IMR-90 (cell line): ENCODE results near the gene PSPH. TPM values are rescaled to one million over a fixed set of nuclear protein-coding genes. Genes with fewer than 3 reads are reported as not detected.

ENCODE experiments used
- ATAC-seq: fragments of 200-7000 bp; cut with Tn5 transposase; 2 replicates; pipeline ENCODE4 v1.9.1; 2020; ENCODE audit warnings: low read depth, mild to moderate bottlenecking, moderate library complexity
- BruUV-seq: library from RNA; stranded (reverse); fragments of 400-500 nt; replicated peaks from 2 replicates; lab custom pipeline; 2021; lab: Mats Ljungman, UMichigan
- CTCF ChIA-PET: fragments of 300-600 bp; formaldehyde crosslinking; extraction: SDS; loops from one replicate; lab custom pipeline; 2021; ENCODE audit warnings: antibody characterized with exemption; lab: Yijun Ruan, JAX
- POLR2A ChIA-PET: fragments of 300-600 bp; sonication (Branson Sonifier 250); formaldehyde crosslinking; loops from one replicate; lab custom pipeline; 2022; ENCODE audit warnings: antibody characterized with exemption; ENCODE audit not compliant: unreplicated experiment; lab: Charles Lee
- DNase-seq: peaks from one replicate; pipeline ENCODE4 v3.0.0; 2013
- H2AFZ ChIP-seq: replicated peaks from 2 replicates; pipeline ENCODE3; 2013; ENCODE audit warnings: low read length, mild to moderate bottlenecking; ENCODE audit not compliant: poor library complexity
- H2AK5ac ChIP-seq: 2 replicates; pipeline ENCODE4 v1.6.1; 2013; ENCODE audit warnings: low read depth, low read length, inconsistent platforms
- H2AK9ac ChIP-seq: replicated peaks from 2 replicates; pipeline ENCODE3; 2013; ENCODE audit warnings: mild to moderate bottlenecking, low read depth, low read length, moderate library complexity; ENCODE audit not compliant: poor library complexity
- H2BK120ac ChIP-seq: 2 replicates; pipeline ENCODE4 v1.6.1; 2013; ENCODE audit warnings: low read depth, low read length, inconsistent platforms
- H2BK15ac ChIP-seq: 3 replicates; pipeline ENCODE4 v1.6.1; 2013; ENCODE audit warnings: low read depth, low read length, inconsistent platforms
- H2BK20ac ChIP-seq: 2 replicates; pipeline ENCODE4 v1.6.1; 2013; ENCODE audit warnings: low read depth, mild to moderate bottlenecking, inconsistent platforms, low read length, moderate library complexity
- H2BK5ac ChIP-seq: 2 replicates; pipeline ENCODE4 v1.6.1; 2013; ENCODE audit warnings: mild to moderate bottlenecking, low read depth, low read length, inconsistent platforms; ENCODE audit not compliant: poor library complexity, severe bottlenecking
- H3K14ac ChIP-seq: replicated peaks from 2 replicates; pipeline ENCODE4 v1.6.1; 2013; ENCODE audit warnings: low read depth, low read length, inconsistent platforms
- H3K18ac ChIP-seq: 2 replicates; pipeline ENCODE4 v1.6.1; 2013; ENCODE audit warnings: low read depth, low read length, control low read depth
- H3K23ac ChIP-seq: 2 replicates; pipeline ENCODE4 v1.6.1; 2013; ENCODE audit warnings: low read depth, low read length, inconsistent platforms
- H3K27ac ChIP-seq: 2 replicates; pipeline ENCODE4 v1.5.1; 2013; ENCODE audit warnings: mild to moderate bottlenecking, control low read depth, low read length; ENCODE audit not compliant: insufficient read depth
- H3K27me3 ChIP-seq: 2 replicates; pipeline ENCODE4 v1.6.1; 2013; ENCODE audit warnings: low read length; ENCODE audit not compliant: control insufficient read depth, insufficient read depth
- H3K36me3 ChIP-seq: 2 replicates; pipeline ENCODE4 v1.6.1; 2013; ENCODE audit warnings: low read length, mixed read lengths; ENCODE audit not compliant: control insufficient read depth, insufficient read depth
- H3K4ac ChIP-seq: 2 replicates; pipeline ENCODE4 v1.6.1; 2013; ENCODE audit warnings: low read depth, low read length, inconsistent platforms
- H3K4me1 ChIP-seq: 2 replicates; pipeline ENCODE4 v1.6.1; 2013; ENCODE audit warnings: low read length, mixed read lengths; ENCODE audit not compliant: control insufficient read depth, insufficient read depth
- H3K4me2 ChIP-seq: 2 replicates; pipeline ENCODE4 v1.6.1; 2013; ENCODE audit warnings: low read depth, mild to moderate bottlenecking, control low read depth, low read length, moderate library complexity
- H3K4me3 ChIP-seq: 2 replicates; pipeline ENCODE4 v1.5.1; 2013; ENCODE audit warnings: low read depth, mild to moderate bottlenecking, control low read depth, low read length, moderate library complexity; ENCODE audit not compliant: insufficient read depth
- H3K56ac ChIP-seq: 2 replicates; pipeline ENCODE4 v1.6.1; 2013; ENCODE audit warnings: low read length, inconsistent platforms; ENCODE audit not compliant: insufficient read depth; ENCODE audit errors: extremely low read depth
- H3K79me1 ChIP-seq, 2 experiments: 2 replicates each; pipeline ENCODE4 v1.6.1; 2013; ENCODE audit warnings: low read length in 2 of 2, inconsistent platforms in 1 of 2, low read depth in 1 of 2
- H3K9ac ChIP-seq: 2 replicates; pipeline ENCODE4 v1.6.1; 2013; ENCODE audit warnings: low read depth, low read length, control low read depth
- H3K9me1 ChIP-seq: 2 replicates; pipeline ENCODE4 v1.6.1; 2013; ENCODE audit warnings: low read length, inconsistent platforms; ENCODE audit not compliant: insufficient read depth
- H3K9me3 ChIP-seq: 2 replicates; pipeline ENCODE4 v1.6.1; 2013; ENCODE audit warnings: low read length; ENCODE audit not compliant: control insufficient read depth, insufficient read depth
- H4K20me1 ChIP-seq: 2 replicates; pipeline ENCODE4 v1.6.1; 2013; ENCODE audit warnings: low read length, inconsistent platforms; ENCODE audit not compliant: insufficient read depth
- H4K5ac ChIP-seq: 2 replicates; pipeline ENCODE4 v1.6.1; 2013; ENCODE audit warnings: mild to moderate bottlenecking, low read depth, low read length, control low read depth
- H4K8ac ChIP-seq, 2 experiments: 2 replicates each; pipeline ENCODE4 v1.6.1; 2013; ENCODE audit warnings: low read depth in 2 of 2, low read length in 2 of 2, control low read depth in 1 of 2, inconsistent platforms in 1 of 2
- H4K91ac ChIP-seq: 2 replicates; pipeline ENCODE4 v1.6.1; 2013; ENCODE audit warnings: low read depth, low read length, inconsistent platforms; ENCODE audit not compliant: insufficient read depth
- BHLHE40 ChIP-seq: fragments of 150-350 bp; IDR thresholded peaks from 2 replicates; pipeline ENCODE4 v1.6.1; 2016; ENCODE audit warnings: mild to moderate bottlenecking, low read depth, low read length
- RAD21 ChIP-seq: IDR thresholded peaks from 2 replicates; pipeline ENCODE4 v1.6.1; 2012; ENCODE audit warnings: low read length, improper control_type of control experiment
- SMC3 ChIP-seq: fragments of 150-350 bp; IDR thresholded peaks from 2 replicates; pipeline ENCODE4 v1.6.1; 2016; ENCODE audit warnings: low read depth, mild to moderate bottlenecking, antibody characterized with exemption, low read length, moderate library complexity
- WGBS, 2 experiments: methylation state at CpG; one replicate each; pipeline versions ENCODE4 v1.1.5 to v1.1.7; 2013; ENCODE audit warnings: missing lambda C conversion rate in 2 of 2; ENCODE audit not compliant: insufficient read length in 1 of 2; ENCODE audit errors: extremely low coverage in 2 of 2; 5-methylcytosine and 5-hydroxymethylcytosine counted together
- dilution Hi-C: fragments of 300-500 bp; cut with HindIII; formaldehyde crosslinking; loops from one replicate; pipeline ENCODE4 v1.14.3; 2018; ENCODE audit warnings: low sequenced_read_pairs; ENCODE audit not compliant: unreplicated experiment
- in situ Hi-C: fragments of 300-500 bp; cut with MboI; formaldehyde crosslinking; loops from 3 replicates; pipeline ENCODE4 v1.14.3; 2019; ENCODE audit warnings: low sequenced_read_pairs, inconsistent platforms, mixed read lengths
- intact Hi-C: fragments of 100-400 bp; cut with micrococcal nuclease; formaldehyde crosslinking; loops from 2 replicates; pipeline ENCODE4 v1.10.0; 2022
- polyA plus RNA-seq, 3 experiments: library from polyadenylated mRNA; depleted of rRNA; stranded (reverse); fragments of >200 nt; gene quantifications; 2 replicates each; pipeline ENCODE4 v1.2.3, GENCODE V29; 2012; ENCODE audit warnings: low replicate concordance in 1 of 3
- total RNA-seq: library from RNA; depleted of rRNA; stranded (reverse); fragments of >200 nt; gene quantifications from 2 replicates; pipeline ENCODE4 v1.2.3, GENCODE V29; 2012

Gene PSPH
- total and polyA plus RNA-seq, 2 of the 4 experiments (the other 2 are of a cell fraction) = 31.8 to 48.4 TPM

DNA sequence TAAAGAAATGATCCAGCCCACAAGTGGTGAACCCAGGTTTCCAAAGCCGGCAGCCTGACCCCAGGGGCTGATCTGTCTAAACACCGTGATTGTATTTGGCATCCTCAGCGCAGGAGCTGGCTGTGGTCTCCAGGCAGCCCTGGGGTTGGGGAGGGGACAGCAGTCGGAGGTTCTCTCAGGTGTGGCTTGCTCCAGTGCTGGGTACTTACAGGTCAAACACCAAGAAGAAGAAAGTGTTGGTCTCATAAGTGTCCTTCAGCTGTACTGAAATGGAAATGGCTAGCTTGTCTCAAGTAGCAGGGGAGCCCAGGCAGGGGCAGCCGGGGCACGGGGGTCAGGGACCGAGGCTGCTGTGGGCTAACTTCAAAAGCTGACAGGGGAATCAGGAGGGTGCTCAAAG lies 35.5 kb upstream of the PSPH start:
- no peaks in the 10 kb centered on the region for H3K9me3 ChIP-seq
- no TSS peak for BruUV-seq
- in situ Hi-C loops = loop anchor here (25.0 kb wide), 2 partner anchors 799 to 1324 kb away; partner anchors contain the start of gene SEC61G
- H3K14ac ChIP-seq = no peak overlapping the region
- no peak overlapping the region for H2BK5ac ChIP-seq
- H2AFZ ChIP-seq = no peak overlapping the region
- POLR2A ChIA-PET = no interaction called here
- no peak overlapping the region for H3K9ac ChIP-seq
- H4K8ac ChIP-seq = no peak overlapping the region
- H2BK20ac ChIP-seq = no peak overlapping the region
- no peak overlapping the region for H3K23ac ChIP-seq
- H3K18ac ChIP-seq = no peak overlapping the region
- H4K5ac ChIP-seq = no peak overlapping the region
- H4K20me1 ChIP-seq = no peaks in the 10 kb centered on the region
- H3K4me3 ChIP-seq = no peak overlapping the region
- no peak overlapping the region for H2BK15ac ChIP-seq
- H3K9me1 ChIP-seq = 0 out of 2 replicates have a peak, but pooled peaks cover 3% of the 10 kb centered on the region
- no peak overlapping the region for H2AK9ac ChIP-seq
- no peak overlapping the region for H3K4me2 ChIP-seq
- 100% methylated on average over 1 of the region's 7 CpGs; no CpG with 5 or more reads in 1 of the 2 experiments for WGBS, 2 experiments
- no peaks in the 10 kb centered on the region for H3K27me3 ChIP-seq
- DNase-seq (no peak), ATAC-seq (no peak)
- TF ChIP-seq RAD21 (no peak), BHLHE40 (no peak), SMC3 (no peak)
- H3K4ac ChIP-seq = no peak overlapping the region
- 0 out of 4 replicates have a peak, but pooled peaks cover 0 to 3% of the 10 kb centered on the region in 2 experiments for H3K79me1 ChIP-seq
- no peaks in the 10 kb centered on the region; the same call in 1 of the 2 replicates for H3K4me1 ChIP-seq
- CTCF ChIA-PET = no interaction called here
- H3K36me3 ChIP-seq = peaks cover 15% of the 10 kb centered on the region; the same call in 1 of the 2 replicates
- H4K91ac ChIP-seq = no peak overlapping the region
- H2AK5ac ChIP-seq = no peak overlapping the region
- H3K27ac ChIP-seq = no peak overlapping the region
- dilution Hi-C loops = no loop called here
- intact Hi-C loops = no loop called here
- H3K56ac ChIP-seq = no peak overlapping the region
- H2BK120ac ChIP-seq = no peak overlapping the region
